K562 (cell line): ENCODE results near the gene PSMB10. TPM values are rescaled to one million over a fixed set of nuclear protein-coding genes. Genes with fewer than 3 reads are reported as not detected.

Experiments
- BMI1 ChIP-seq: fragments of 150-350 bp; IDR thresholded peaks from 2 replicates; pipeline ENCODE4 v1.6.1; 2014; ENCODE audit warnings: low read length
- MEIS2 ChIP-seq: fragments of 450-650 bp; IDR thresholded peaks from 2 replicates; pipeline ENCODE4 v1.6.1; 2014; ENCODE audit warnings: mild to moderate bottlenecking; ENCODE audit not compliant: partially characterized antibody
- PHF8 ChIP-seq: fragments of 200-600 bp; sonication (generic); IDR thresholded peaks from 2 replicates; pipeline ENCODE4 v1.6.1; 2012; ENCODE audit warnings: mixed run types, mild to moderate bottlenecking, inconsistent platforms, low read length, moderate library complexity, borderline replicate concordance
- ZSCAN29 ChIP-seq: fragments of 450-650 bp; IDR thresholded peaks from 2 replicates; pipeline ENCODE4 v1.6.1; 2017
- polyA plus RNA-seq, 8 experiments: library from polyadenylated mRNA; depleted of rRNA in 4 of 8; stranded (reverse) in 5 of 8; unstranded in 3 of 8; fragments of >200 nt; fragmentation: Nextera tagmentation in 2 of 8; fragmentation: Illumina TruSeq in 1 of 8; extraction: Ambion mirVana in 2 of 8; extraction: Trizol in 1 of 8; gene quantifications; 2 replicates each; pipeline versions ENCODE4 v1.2.1 to v1.2.3, GENCODE V29; 2011 to 2014; ENCODE audit warnings: inconsistent platforms in 1 of 8, missing spikeins in 1 of 8
- total RNA-seq, 7 experiments: library from RNA; depleted of rRNA in 6 of 7; stranded (reverse); fragments of >200 nt in 6 of 7; fragmentation: Illumina TruSeq in 2 of 7; extraction: Trizol in 2 of 7; gene quantifications; 2 replicates each; pipeline versions ENCODE4 v1.2.1 to v1.2.3, GENCODE V29; 2011 to 2021; ENCODE audit warnings: low replicate concordance in 1 of 7
- TF ChIP-seq, protein P1 (sequence below): sonication (generic); formaldehyde crosslinking; IDR thresholded peaks from 2 replicates; pipeline ENCODE4 v1.8.1; 2023; ENCODE audit warnings: mild to moderate bottlenecking, missing genetic modification reagents
- TF ChIP-seq, protein P2 (sequence below), 2 experiments: fragments of 450-650 bp in 1 of 2; IDR thresholded peaks; 2 replicates each; pipeline ENCODE4 v1.6.1; 2011 to 2017; ENCODE audit warnings: low read depth in 2 of 2, antibody characterized with exemption in 1 of 2, borderline replicate concordance in 1 of 2, low read length in 1 of 2, mild to moderate bottlenecking in 1 of 2, mixed read lengths in 1 of 2; ENCODE audit not compliant: control insufficient read depth in 1 of 2

The PSMB10 gene
- total and polyA plus RNA-seq, 9 of the 15 experiments (the other 6 are each of a cell fraction or from before 2014, with no cell fraction given): 11.7 to 105 (median 51.0) TPM

DNA sequence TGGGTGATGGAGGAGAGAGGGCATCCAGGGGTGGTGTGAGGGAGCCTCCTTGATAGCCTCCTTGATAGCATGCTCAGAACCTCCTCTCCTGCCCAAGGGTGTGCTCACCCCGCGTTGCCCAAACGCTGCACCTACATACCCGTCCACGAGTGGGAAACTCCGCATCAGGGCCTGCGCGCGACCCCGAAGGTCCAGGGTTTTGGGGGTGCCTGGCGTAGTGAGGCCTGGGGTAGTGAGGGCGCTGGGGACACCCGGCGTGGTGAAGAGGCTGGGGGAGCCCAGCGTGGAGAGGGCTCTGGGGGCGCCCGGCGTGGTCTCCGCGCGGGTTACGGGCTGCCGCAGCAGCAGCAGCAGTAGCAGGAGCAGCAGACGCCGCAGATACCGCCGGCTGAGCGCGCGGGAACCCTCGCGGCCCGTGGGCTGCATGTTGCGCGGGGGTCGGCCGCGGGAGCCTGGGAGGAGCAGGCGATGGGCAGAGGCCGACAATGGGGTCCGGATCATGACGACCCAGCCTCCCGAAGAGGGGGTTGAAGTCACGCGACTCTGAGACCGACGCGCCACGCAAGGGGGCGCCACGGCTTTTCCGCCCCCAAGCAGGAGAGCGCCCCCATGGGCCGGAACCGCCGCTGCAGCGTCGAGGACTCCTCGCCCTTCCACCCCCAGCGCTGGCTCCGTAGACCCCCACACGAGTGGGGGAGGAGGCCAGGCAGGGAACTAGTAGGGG, 43.5 kb upstream of the PSMB10 start, which contains the start of gene DPEP3 (continued):
- TF ChIP-seq ZSCAN29 (no peak), BMI1 (no peak), PHF8 (no peak), MEIS2 (no peak)
- TF ChIP-seq, protein P1, sequence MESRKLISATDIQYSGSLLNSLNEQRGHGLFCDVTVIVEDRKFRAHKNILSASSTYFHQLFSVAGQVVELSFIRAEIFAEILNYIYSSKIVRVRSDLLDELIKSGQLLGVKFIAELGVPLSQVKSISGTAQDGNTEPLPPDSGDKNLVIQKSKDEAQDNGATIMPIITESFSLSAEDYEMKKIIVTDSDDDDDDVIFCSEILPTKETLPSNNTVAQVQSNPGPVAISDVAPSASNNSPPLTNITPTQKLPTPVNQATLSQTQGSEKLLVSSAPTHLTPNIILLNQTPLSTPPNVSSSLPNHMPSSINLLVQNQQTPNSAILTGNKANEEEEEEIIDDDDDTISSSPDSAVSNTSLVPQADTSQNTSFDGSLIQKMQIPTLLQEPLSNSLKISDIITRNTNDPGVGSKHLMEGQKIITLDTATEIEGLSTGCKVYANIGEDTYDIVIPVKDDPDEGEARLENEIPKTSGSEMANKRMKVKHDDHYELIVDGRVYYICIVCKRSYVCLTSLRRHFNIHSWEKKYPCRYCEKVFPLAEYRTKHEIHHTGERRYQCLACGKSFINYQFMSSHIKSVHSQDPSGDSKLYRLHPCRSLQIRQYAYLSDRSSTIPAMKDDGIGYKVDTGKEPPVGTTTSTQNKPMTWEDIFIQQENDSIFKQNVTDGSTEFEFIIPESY (CRISPR knock-in tag): peak; percentile 96
- TF ChIP-seq, protein P2, sequence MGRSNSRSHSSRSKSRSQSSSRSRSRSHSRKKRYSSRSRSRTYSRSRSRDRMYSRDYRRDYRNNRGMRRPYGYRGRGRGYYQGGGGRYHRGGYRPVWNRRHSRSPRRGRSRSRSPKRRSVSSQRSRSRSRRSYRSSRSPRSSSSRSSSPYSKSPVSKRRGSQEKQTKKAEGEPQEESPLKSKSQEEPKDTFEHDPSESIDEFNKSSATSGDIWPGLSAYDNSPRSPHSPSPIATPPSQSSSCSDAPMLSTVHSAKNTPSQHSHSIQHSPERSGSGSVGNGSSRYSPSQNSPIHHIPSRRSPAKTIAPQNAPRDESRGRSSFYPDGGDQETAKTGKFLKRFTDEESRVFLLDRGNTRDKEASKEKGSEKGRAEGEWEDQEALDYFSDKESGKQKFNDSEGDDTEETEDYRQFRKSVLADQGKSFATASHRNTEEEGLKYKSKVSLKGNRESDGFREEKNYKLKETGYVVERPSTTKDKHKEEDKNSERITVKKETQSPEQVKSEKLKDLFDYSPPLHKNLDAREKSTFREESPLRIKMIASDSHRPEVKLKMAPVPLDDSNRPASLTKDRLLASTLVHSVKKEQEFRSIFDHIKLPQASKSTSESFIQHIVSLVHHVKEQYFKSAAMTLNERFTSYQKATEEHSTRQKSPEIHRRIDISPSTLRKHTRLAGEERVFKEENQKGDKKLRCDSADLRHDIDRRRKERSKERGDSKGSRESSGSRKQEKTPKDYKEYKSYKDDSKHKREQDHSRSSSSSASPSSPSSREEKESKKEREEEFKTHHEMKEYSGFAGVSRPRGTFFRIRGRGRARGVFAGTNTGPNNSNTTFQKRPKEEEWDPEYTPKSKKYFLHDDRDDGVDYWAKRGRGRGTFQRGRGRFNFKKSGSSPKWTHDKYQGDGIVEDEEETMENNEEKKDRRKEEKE (IDR thresholded peaks at IDR 0.05; ENCODE audit: borderline replicate concordance in 1 of 2, control insufficient read depth in 1 of 2, low read depth in 2 of 2, low read length in 1 of 2): no peak
